ENCODE measurements around the gene SLC51A.

Gene SLC51A

DNA sequence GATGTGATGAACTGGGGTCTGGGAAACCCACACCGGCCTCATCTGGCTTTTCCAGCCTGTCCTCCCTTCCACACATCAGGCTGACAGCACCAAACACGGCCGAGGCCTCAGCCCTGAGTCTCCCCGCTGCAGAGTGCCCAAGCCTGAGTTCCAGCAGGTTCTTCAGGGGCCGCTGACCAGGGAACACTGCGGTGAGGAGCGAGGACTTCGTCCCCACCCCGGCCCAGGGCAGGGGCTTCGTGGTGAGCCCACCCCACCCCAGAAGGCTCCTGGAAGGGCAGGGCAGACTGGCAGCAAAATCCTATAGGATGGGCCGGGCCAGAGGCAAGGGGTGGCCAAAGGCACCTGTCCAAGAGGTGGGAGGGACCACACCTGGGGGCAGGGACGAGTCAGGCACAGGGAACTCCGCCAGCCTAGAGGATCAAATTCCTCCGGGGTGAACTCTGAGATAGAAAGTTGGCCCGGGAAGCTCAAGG is at the start of gene SLC51A:
SLC51A (plus strand) TSS at position 446 of the 476 bp plus-strand sequence. CDS start 179 bp downstream, outside the sequence.
- TF ChIP-seq GATA3 (IDR thresholded peaks at IDR 0.05; ENCODE audit: low read depth, low read length) (no peak), GATA2 (IDR thresholded peaks at IDR 0.05; ENCODE audit: low read depth, low read length) (no peak)

DNA sequence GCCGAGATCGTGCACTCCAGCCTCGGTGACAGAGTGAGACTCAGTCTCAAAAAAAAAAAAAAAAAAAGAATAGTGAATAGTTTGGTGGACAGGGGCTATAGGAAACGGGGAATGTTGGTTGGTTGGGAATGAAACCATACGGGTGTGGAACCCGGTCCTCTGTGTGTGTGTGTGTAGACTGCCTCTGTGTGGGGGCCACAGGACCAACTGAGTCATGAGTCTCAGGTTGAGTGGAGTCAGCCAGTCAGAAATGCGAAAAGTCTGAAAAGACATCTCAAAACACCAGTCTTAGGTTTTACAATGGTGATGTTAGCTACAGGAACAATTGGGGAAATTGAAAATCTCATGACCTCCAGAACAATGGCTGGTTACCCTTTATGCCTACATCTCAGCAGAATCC is 49.6 kb upstream of the SLC51A start:
- TF ChIP-seq GATA2 (IDR thresholded peaks at IDR 0.05; ENCODE audit: low read depth, low read length), result no peak
- no peak for TF ChIP-seq GATA3 (IDR thresholded peaks at IDR 0.05; ENCODE audit: low read depth, low read length)

DNA sequence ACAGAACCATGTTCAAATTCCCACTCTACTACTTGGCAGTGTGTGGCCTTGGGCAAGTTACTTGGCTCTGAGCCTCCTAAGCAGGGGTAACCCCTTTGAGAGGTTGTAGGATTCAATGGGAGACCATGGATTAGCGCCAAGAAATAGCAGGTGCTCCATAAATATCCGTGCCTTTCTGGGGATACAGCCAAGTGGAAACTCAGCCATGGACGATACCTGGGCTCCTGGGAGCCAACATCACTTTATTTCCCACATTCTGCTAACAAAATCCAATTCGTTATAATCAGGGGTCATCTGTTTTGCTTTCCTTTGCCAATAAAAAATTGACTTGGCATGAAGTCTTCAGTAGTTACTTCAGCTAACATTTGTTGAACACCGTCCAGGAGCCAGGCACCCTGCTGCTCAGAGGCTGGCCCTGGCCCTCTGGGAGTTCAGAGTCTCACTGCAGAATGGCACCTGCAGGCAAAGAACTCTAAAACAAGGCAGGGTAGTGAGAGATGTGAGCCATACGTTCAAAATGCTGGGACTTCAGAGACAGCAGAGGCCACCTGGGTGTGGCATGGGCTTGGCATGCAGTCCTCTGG is 47.4 kb upstream of the SLC51A start:
- TF ChIP-seq GATA2 (IDR thresholded peaks at IDR 0.05; ENCODE audit: low read depth, low read length) (no peak), GATA3 (IDR thresholded peaks at IDR 0.05; ENCODE audit: low read depth, low read length) (no peak)

- TF ChIP-seq GATA3 (IDR thresholded peaks at IDR 0.05; ENCODE audit: low read depth, low read length), result no peak
- TF ChIP-seq GATA2 (IDR thresholded peaks at IDR 0.05; ENCODE audit: low read depth, low read length), result no peak
Measured at GRCh38 chr3:196169836-196170240, 46.5 kb upstream of the SLC51A start.

DNA sequence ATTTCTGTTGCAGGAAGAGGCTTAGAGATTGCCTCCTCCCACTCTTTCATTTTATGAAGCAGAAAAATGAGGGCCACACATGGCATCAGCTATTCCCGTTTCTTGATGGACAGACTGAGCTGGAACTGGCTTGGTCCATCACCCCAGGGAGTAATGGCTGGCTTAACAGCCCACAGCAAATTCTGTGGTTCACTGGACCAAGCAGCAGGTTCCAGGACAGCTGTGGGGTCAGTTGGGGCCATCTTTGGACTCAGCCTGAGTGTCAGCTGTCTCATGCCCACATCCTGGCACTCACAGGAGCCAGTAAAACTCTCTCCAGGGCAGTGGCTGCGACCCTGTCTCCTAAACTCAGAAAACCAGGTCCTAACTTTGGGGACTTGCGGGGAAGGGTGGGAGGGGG is 41.7 kb upstream of the SLC51A start:
- TF ChIP-seq GATA2 (IDR thresholded peaks at IDR 0.05; ENCODE audit: low read depth, low read length) (no peak), GATA3 (IDR thresholded peaks at IDR 0.05; ENCODE audit: low read depth, low read length) (no peak)

DNA sequence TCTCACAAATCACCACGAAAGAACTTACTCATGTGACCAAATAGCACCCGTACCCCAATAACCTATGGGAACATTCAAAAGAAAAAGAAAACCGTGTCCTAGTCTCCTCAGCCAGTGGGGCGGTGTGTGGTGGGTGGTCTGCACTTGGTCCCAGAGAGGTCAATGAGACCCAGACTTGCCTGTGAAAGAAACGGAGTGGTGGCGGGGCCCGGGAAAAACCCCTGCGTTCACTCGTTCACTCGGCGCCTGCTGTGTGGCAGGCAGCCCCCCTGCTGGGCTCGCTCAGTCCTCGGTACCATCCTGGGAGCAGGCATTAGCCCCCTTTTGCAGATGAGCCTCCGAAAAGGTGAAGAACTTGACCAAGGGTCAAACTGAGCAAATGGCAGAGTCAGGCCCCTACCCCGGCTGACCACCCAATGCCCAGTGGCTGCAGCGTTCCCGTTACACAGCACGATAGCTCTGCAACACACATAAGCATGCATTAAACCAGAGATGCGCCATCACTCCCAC is 41.2 kb upstream of the SLC51A start:
- TF ChIP-seq GATA2 (IDR thresholded peaks at IDR 0.05; ENCODE audit: low read depth, low read length) (no peak), GATA3 (IDR thresholded peaks at IDR 0.05; ENCODE audit: low read depth, low read length) (no peak)

DNA sequence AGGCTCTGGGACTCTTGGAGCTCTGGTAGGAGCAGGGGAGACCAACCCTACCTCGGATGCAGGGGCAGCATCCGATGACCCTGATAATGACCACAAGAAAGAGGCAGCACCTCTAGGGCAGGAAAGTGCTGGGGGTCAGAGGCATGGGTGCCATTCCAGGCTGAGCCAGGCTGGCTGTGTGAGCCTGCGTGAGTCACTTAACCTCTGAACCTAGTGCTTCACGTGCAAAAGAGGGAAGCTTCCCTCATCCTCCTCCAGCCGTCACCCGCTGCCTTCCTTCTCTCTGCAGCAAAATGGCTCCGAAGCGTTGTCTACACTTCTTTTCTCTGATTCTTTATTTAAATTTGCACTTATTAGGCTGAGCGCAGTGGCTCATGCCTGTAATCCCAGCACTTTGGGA is 40.6 kb upstream of the SLC51A start:
- no peak for TF ChIP-seq GATA2 (IDR thresholded peaks at IDR 0.05; ENCODE audit: low read depth, low read length)
- TF ChIP-seq GATA3 (IDR thresholded peaks at IDR 0.05; ENCODE audit: low read depth, low read length), result no peak

DNA sequence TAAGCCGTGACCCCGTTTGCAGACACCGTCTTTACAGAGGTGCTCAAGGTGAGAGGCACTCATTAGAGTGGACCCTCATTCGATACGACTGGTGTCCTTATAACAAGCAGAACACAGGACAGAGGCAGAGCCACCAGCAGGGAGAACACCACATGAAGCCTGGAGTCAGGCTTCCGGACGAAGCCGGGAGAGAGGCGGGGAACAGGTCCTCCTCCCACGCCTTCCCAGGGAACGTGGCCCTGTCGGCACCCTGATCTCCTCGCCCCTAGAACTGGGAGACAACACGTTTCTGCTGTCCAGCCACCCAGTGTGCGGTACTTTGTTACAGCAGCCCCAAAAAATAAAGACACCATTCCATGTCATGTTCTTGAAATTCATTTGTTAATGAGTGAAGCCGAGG is 38.8 kb upstream of the SLC51A start:
- TF ChIP-seq GATA2 (IDR thresholded peaks at IDR 0.05; ENCODE audit: low read depth, low read length) (no peak), GATA3 (IDR thresholded peaks at IDR 0.05; ENCODE audit: low read depth, low read length) (no peak)

DNA sequence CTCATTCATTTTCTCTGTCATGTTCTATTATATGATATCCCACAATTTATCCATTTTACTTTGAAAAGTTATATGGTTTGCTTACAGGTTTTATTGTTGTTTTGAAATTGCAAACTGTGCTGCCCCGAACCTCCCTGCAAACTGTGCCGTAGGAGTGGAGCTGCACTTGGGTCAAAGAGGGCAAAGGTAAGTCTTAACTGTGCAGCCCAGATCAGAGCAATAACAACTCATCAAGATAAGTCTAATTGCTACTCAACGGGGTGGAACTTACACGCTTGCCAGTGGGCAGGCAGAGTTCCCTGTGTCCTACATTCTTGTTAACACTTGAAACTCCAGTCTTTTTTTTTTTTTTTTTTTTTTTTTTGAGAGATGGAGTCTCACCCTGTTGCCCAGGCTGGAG is 38.4 kb upstream of the SLC51A start:
- TF ChIP-seq GATA2 (IDR thresholded peaks at IDR 0.05; ENCODE audit: low read depth, low read length) (no peak), GATA3 (IDR thresholded peaks at IDR 0.05; ENCODE audit: low read depth, low read length) (no peak)

GRCh38 chr3:196178993-196179379 is 37.3 kb upstream of the SLC51A start:
- TF ChIP-seq GATA3 (IDR thresholded peaks at IDR 0.05; ENCODE audit: low read depth, low read length), result no peak
- TF ChIP-seq GATA2 (IDR thresholded peaks at IDR 0.05; ENCODE audit: low read depth, low read length), result no peak

GRCh38 chr3:196179380-196180308 is 36.7 kb upstream of the SLC51A start:
- no peak for TF ChIP-seq GATA3 (IDR thresholded peaks at IDR 0.05; ENCODE audit: low read depth, low read length)
- TF ChIP-seq GATA2 (IDR thresholded peaks at IDR 0.05; ENCODE audit: low read depth, low read length), result no peak

- TF ChIP-seq GATA2 (IDR thresholded peaks at IDR 0.05; ENCODE audit: low read depth, low read length) (no peak), GATA3 (IDR thresholded peaks at IDR 0.05; ENCODE audit: low read depth, low read length) (no peak)
Measured at GRCh38 chr3:196180346-196180745, 36.0 kb upstream of the SLC51A start.

DNA sequence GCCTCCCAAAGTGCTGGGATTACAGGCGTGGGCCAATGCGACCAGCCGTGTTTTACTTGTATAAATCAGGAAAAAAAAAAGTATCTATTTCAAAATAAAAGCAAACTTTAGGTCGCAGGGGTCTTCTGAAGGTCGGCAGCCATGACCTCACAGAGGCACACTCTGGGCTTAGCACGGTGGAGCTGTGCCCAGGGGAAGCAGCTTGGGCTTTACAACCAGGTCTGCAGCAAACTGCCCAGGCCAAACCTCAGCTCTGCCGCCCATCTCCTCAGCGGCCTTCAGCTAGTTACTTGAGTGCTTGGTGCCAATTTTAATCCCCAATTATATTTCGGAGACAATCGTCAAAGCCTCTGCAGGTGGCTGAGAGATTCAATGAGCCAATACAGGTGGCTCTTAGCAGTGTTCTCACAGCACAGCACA is 35.2 kb upstream of the SLC51A start:
- no peak for TF ChIP-seq GATA2 (IDR thresholded peaks at IDR 0.05; ENCODE audit: low read depth, low read length)

- TF ChIP-seq GATA2 (IDR thresholded peaks at IDR 0.05; ENCODE audit: low read depth, low read length) (no peak), GATA3 (IDR thresholded peaks at IDR 0.05; ENCODE audit: low read depth, low read length) (no peak)
Measured at GRCh38 chr3:196184881-196185280, 31.5 kb upstream of the SLC51A start.
